ENCODE data around the gene CRTC3. TPM values are rescaled to one million over a fixed set of nuclear protein-coding genes. Genes with fewer than 3 reads are reported as not detected.

The CRTC3 gene
- total RNA-seq, 1 experiment from 2014 or later: 45.0 TPM

- no peaks in the 10 kb centered on the region for H3K4me1 ChIP-seq (ENCODE audit: control insufficient read depth, insufficient read depth, low read length)
- POLR2A ChIA-PET: no interaction called here
- H3K27ac ChIP-seq (ENCODE audit: low read length): no peak overlapping the region
- CTCF ChIA-PET: no interaction called here
- intact Hi-C loops (cut with micrococcal nuclease; ENCODE audit: unreplicated experiment): no loop called here
- no peak overlapping the region for H3K4me3 ChIP-seq (ENCODE audit: low read depth in 2 of 2, low read length in 2 of 2)
- BruUV-seq (replicated peaks): no TSS peak
- DNase-seq (ENCODE audit: low read depth, low spot score): no peak
- in situ Hi-C loops (cut with HindIII; ENCODE audit: low pct_unique_long_range_greater_than_20kb, low sequenced_read_pairs): no loop called here
- no peaks in the 10 kb centered on the region; the same call in 1 of the 2 replicates for H3K9me3 ChIP-seq (ENCODE audit: control insufficient read depth, insufficient read depth, low read depth, low read length)
- no peaks in the 10 kb centered on the region for H3K27me3 ChIP-seq (ENCODE audit: control insufficient read depth, insufficient read depth, low read length)
- ATAC-seq: no peak
- TF ChIP-seq CTCF (IDR thresholded peaks at IDR 0.05) (no peak), SIN3A (IDR thresholded peaks at IDR 0.05; ENCODE audit: borderline replicate concordance, insufficient read depth, low read depth, low read length) (no peak), TCF7L2 (IDR thresholded peaks at IDR 0.05; ENCODE audit: low read depth, low read length) (no peak), REST (IDR thresholded peaks at IDR 0.05; ENCODE audit: insufficient read depth in 1 of 2, low read depth in 2 of 2, low read length in 1 of 2) (no peak), POLR2AphosphoS5 (IDR thresholded peaks at IDR 0.05; ENCODE audit: low read depth, low read length) (no peak)
- no peaks in the 10 kb centered on the region for H3K36me3 ChIP-seq (ENCODE audit: control insufficient read depth, insufficient read depth, low read length)
These were observed 154.2 kb downstream of the CRTC3 start for GRCh38 chr15:90683876-90684275.

DNA sequence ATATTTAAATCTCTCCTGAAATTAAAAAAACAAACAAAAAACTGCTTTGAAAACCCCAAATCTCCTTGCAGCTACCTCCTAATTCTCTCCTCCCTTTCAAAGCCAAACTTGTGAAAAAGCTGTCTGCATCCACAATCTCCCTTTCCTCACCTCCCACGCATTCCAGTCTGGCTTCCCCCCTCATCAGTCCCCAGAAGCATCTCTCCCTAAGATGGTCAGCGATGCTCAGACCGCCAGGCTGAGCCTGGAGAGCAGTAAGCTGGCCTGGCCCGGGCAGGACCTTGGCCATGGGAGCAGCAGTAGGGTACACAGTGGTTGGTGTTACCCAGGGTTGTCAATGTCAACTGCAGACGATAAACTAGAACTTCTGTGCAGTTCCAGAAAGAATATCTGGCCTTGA lies 154.6 kb downstream of the CRTC3 start:
- no peaks in the 10 kb centered on the region for H3K4me1 ChIP-seq (ENCODE audit: control insufficient read depth, insufficient read depth, low read length)
- intact Hi-C loops (cut with micrococcal nuclease; ENCODE audit: unreplicated experiment) (no loop called here), in situ Hi-C loops (cut with HindIII; ENCODE audit: low pct_unique_long_range_greater_than_20kb, low sequenced_read_pairs) (no loop called here)
- H3K27me3 ChIP-seq (ENCODE audit: control insufficient read depth, insufficient read depth, low read length): no peaks in the 10 kb centered on the region
- no peak overlapping the region for H3K4me3 ChIP-seq (ENCODE audit: low read depth in 2 of 2, low read length in 2 of 2)
- no peaks in the 10 kb centered on the region for H3K36me3 ChIP-seq (ENCODE audit: control insufficient read depth, insufficient read depth, low read length)
- no peak for DNase-seq (ENCODE audit: low read depth, low spot score)
- CTCF ChIA-PET: interaction anchor here (1.0 kb wide), 1 partner anchor 42 kb away, joined by 3 read pairs; no protein-coding TSS in a partner anchor
- BruUV-seq (replicated peaks): no TSS peak
- no peaks in the 10 kb centered on the region; the same call in 1 of the 2 replicates for H3K9me3 ChIP-seq (ENCODE audit: control insufficient read depth, insufficient read depth, low read depth, low read length)
- TF ChIP-seq CTCF (IDR thresholded peaks at IDR 0.05): no peak
- no peak for TF ChIP-seq SIN3A (IDR thresholded peaks at IDR 0.05; ENCODE audit: borderline replicate concordance, insufficient read depth, low read depth, low read length)
- TF ChIP-seq TCF7L2 (IDR thresholded peaks at IDR 0.05; ENCODE audit: low read depth, low read length): no peak
- no peak for TF ChIP-seq POLR2AphosphoS5 (IDR thresholded peaks at IDR 0.05; ENCODE audit: low read depth, low read length)
- no peak for TF ChIP-seq REST (IDR thresholded peaks at IDR 0.05; ENCODE audit: insufficient read depth in 1 of 2, low read depth in 2 of 2, low read length in 1 of 2)
- H3K27ac ChIP-seq (ENCODE audit: low read length): no peak overlapping the region
- no peak for ATAC-seq
- POLR2A ChIA-PET: interaction anchor here (0.6 kb wide), 1 partner anchor 13 kb away, joined by 3 read pairs; no protein-coding TSS in a partner anchor

Measured in Panc1 (cell line).